HFFc6 (cell line): ENCODE data around the gene GPR89A. TPM values are rescaled to one million over a fixed set of nuclear protein-coding genes. Genes with fewer than 3 reads are reported as not detected.

ENCODE experiments used
- DNase-seq: peaks from one replicate; pipeline ENCODE4 v3.0.0-alpha.2; 2018
- H3K27ac Mint-ChIP-seq: 2 replicates; pipeline ENCODE4 v1.8.0; 2020; ENCODE audit warnings: mild to moderate bottlenecking, mixed read lengths
- H3K27me3 Mint-ChIP-seq: 2 replicates; pipeline ENCODE4 v1.8.0; 2021; ENCODE audit warnings: mild to moderate bottlenecking, moderate library complexity, mixed read lengths; ENCODE audit not compliant: insufficient read depth
- H3K36me3 Mint-ChIP-seq: 2 replicates; pipeline ENCODE4 v1.8.0; 2021; ENCODE audit warnings: low read depth, mixed read lengths
- H3K4me1 Mint-ChIP-seq: 2 replicates; pipeline ENCODE4 v1.8.0; 2020; ENCODE audit warnings: low read depth, mixed read lengths
- H3K4me3 Mint-ChIP-seq: 2 replicates; pipeline ENCODE4 v1.8.0; 2020; ENCODE audit warnings: mild to moderate bottlenecking, moderate library complexity, mixed read lengths
- H3K9me3 Mint-ChIP-seq: 2 replicates; pipeline ENCODE4 v1.8.0; 2020; ENCODE audit warnings: mild to moderate bottlenecking, mixed read lengths
- total RNA-seq, 6 experiments: library from RNA; stranded (reverse); fragmentation: NEBNext Ultra II Directional; extraction: Animal tissue kit (Norgen Biotek cat#: 25700); gene quantifications; 2 replicates in 1 of 6; 3 replicates in 5 of 6; pipeline ENCODE4 v1.2.3, GENCODE V29; 2021
- TF ChIP-seq, protein P1 (sequence below): fragments of 200-600 bp; sonication (generic); IDR thresholded peaks from 2 replicates; pipeline ENCODE4 v1.5.0; 2021; ENCODE audit warnings: antibody characterized with exemption, mild to moderate bottlenecking

Gene GPR89A
- total RNA-seq, 6 experiments from 2014 or later = 17.1 to 22.0 (median 19.9) TPM

GRCh38 chr1:145695821-145696629 lies 88.2 kb downstream of the GPR89A start:
- Mint-ChIP-seq H3K4me1 (peaks cover 11% of the 10 kb centered on the region), H3K4me3 (no peak overlapping the region), H3K9me3 (no peaks in the 10 kb centered on the region), H3K27me3 (peaks cover 9% of the 10 kb centered on the region), H3K36me3 (no peaks in the 10 kb centered on the region), H3K27ac (no peak overlapping the region)
- TF ChIP-seq, protein P1, sequence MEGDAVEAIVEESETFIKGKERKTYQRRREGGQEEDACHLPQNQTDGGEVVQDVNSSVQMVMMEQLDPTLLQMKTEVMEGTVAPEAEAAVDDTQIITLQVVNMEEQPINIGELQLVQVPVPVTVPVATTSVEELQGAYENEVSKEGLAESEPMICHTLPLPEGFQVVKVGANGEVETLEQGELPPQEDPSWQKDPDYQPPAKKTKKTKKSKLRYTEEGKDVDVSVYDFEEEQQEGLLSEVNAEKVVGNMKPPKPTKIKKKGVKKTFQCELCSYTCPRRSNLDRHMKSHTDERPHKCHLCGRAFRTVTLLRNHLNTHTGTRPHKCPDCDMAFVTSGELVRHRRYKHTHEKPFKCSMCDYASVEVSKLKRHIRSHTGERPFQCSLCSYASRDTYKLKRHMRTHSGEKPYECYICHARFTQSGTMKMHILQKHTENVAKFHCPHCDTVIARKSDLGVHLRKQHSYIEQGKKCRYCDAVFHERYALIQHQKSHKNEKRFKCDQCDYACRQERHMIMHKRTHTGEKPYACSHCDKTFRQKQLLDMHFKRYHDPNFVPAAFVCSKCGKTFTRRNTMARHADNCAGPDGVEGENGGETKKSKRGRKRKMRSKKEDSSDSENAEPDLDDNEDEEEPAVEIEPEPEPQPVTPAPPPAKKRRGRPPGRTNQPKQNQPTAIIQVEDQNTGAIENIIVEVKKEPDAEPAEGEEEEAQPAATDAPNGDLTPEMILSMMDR = no peak
- DNase-seq = no peak

- Mint-ChIP-seq H3K27ac (no peak overlapping the region), H3K4me3 (no peak overlapping the region), H3K9me3 (no peaks in the 10 kb centered on the region), H3K27me3 (peaks cover 9% of the 10 kb centered on the region), H3K4me1 (peaks cover 11% of the 10 kb centered on the region), H3K36me3 (no peaks in the 10 kb centered on the region)
- no peak for DNase-seq
- TF ChIP-seq, protein P1 = no peak
Observed at GRCh38 chr1:145696630-145696960, 88.8 kb downstream of the GPR89A start.

DNA sequence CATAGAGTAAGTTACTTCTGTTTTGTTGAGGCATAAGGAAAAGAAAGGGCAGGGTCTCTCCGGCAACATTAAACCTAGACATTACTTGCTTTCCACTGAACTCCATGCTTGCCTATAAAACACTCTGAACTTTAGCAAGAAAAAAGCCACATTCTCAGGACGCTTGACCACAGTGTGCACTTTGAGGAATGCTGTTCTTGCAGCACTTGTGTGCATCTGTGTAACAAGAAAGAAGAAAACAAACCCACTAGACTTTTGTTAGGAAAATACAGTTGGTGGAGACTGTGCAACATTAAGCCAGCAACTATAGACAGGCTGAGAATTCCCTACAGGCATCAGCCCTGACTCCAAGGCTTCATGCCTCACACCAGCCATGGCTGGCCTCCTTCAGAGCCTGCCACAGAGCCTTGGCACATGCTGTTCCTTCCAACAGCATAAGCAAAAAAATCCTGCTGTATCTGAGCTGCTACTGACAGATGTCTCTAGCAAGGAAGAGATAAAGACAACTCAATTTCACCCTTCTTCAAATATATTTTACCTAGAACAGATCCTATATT lies 93.6 kb downstream of the GPR89A start:
- peaks cover 19% of the 10 kb centered on the region for H3K4me1 Mint-ChIP-seq
- H3K4me3 Mint-ChIP-seq = no peak overlapping the region
- no peaks in the 10 kb centered on the region for H3K9me3 Mint-ChIP-seq
- no peak for DNase-seq
- TF ChIP-seq, protein P1 = no peak
- H3K36me3 Mint-ChIP-seq = no peaks in the 10 kb centered on the region
- no peak overlapping the region for H3K27ac Mint-ChIP-seq
- peaks cover 4% of the 10 kb centered on the region; the same call in 1 of the 2 replicates for H3K27me3 Mint-ChIP-seq

DNA sequence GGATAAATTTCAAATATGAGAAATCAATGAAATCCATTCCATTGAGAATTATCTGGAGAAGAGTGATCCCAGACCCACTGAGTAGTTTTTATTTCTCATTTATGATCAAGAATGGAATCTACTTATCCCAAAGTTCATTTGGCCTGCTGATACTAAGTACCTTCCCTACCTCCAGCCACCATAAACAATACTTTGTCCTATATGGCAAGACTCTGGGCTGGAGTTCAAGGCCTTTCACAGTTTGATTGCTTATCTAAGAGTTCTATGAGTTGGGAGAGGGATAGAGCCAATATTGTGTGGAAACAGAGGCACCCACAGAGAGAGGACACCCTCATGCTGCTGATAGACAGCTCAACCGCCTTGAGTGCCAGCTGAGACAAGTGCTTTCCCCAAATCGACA lies 94.3 kb downstream of the GPR89A start:
- no peak for DNase-seq
- H3K27me3 Mint-ChIP-seq = peaks cover 2% of the 10 kb centered on the region; the same call in 1 of the 2 replicates
- H3K9me3 Mint-ChIP-seq = no peaks in the 10 kb centered on the region
- peaks cover 25% of the 10 kb centered on the region for H3K4me1 Mint-ChIP-seq
- no peak overlapping the region for H3K27ac Mint-ChIP-seq
- TF ChIP-seq, protein P1 = no peak
- H3K4me3 Mint-ChIP-seq = no peak overlapping the region
- H3K36me3 Mint-ChIP-seq = no peaks in the 10 kb centered on the region

GRCh38 chr1:145702826-145703225 lies 95.0 kb downstream of the GPR89A start:
- Mint-ChIP-seq H3K27me3 (peaks cover 1% of the 10 kb centered on the region; the same call in 1 of the 2 replicates), H3K9me3 (no peaks in the 10 kb centered on the region), H3K36me3 (no peaks in the 10 kb centered on the region), H3K4me3 (no peak overlapping the region), H3K27ac (no peak overlapping the region), H3K4me1 (peaks cover 33% of the 10 kb centered on the region)
- TF ChIP-seq, protein P1 = no peak
- DNase-seq = no peak
